ENCODE results near the gene NPAS3.

NPAS3 gene

GRCh38 chr14:33150666-33151428 is 212.2 kb downstream of the NPAS3 start:
- in situ Hi-C loops (cut with HindIII; ENCODE audit: low sequenced_read_pairs) = no loop called here

GRCh38 chr14:33163109-33163508 is 224.4 kb downstream of the NPAS3 start:
- in situ Hi-C loops (cut with HindIII; ENCODE audit: low sequenced_read_pairs) = no loop called here

- in situ Hi-C loops (cut with HindIII; ENCODE audit: low sequenced_read_pairs) = no loop called here
Observed at GRCh38 chr14:33163600-33163999, 224.9 kb downstream of the NPAS3 start.

GRCh38 chr14:33165144-33165925 is 226.7 kb downstream of the NPAS3 start:
- in situ Hi-C loops (cut with HindIII; ENCODE audit: low sequenced_read_pairs) = no loop called here

GRCh38 chr14:33165926-33166289 is 227.2 kb downstream of the NPAS3 start:
- in situ Hi-C loops (cut with HindIII; ENCODE audit: low sequenced_read_pairs) = no loop called here

- in situ Hi-C loops (cut with HindIII; ENCODE audit: low sequenced_read_pairs) = no loop called here
Observed at GRCh38 chr14:33175951-33176350, 237.3 kb downstream of the NPAS3 start.

- in situ Hi-C loops (cut with HindIII; ENCODE audit: low sequenced_read_pairs) = no loop called here
Observed at GRCh38 chr14:33184587-33184986, 245.9 kb downstream of the NPAS3 start.

- in situ Hi-C loops (cut with HindIII; ENCODE audit: low sequenced_read_pairs) = no loop called here
Observed at GRCh38 chr14:33186656-33187055, 248.0 kb downstream of the NPAS3 start.

- in situ Hi-C loops (cut with HindIII; ENCODE audit: low sequenced_read_pairs) = no loop called here
Observed at GRCh38 chr14:33188880-33189279, 250.2 kb downstream of the NPAS3 start.

GRCh38 chr14:33191855-33192254 is 253.2 kb downstream of the NPAS3 start:
- in situ Hi-C loops (cut with HindIII; ENCODE audit: low sequenced_read_pairs) = no loop called here

GRCh38 chr14:33194551-33194950 is 255.9 kb downstream of the NPAS3 start:
- in situ Hi-C loops (cut with HindIII; ENCODE audit: low sequenced_read_pairs) = no loop called here

- in situ Hi-C loops (cut with HindIII; ENCODE audit: low sequenced_read_pairs) = no loop called here
Observed at GRCh38 chr14:33198684-33199083, 260.0 kb downstream of the NPAS3 start.

- in situ Hi-C loops (cut with HindIII; ENCODE audit: low sequenced_read_pairs) = no loop called here
Observed at GRCh38 chr14:33201116-33201515, 262.4 kb downstream of the NPAS3 start.

- in situ Hi-C loops (cut with HindIII; ENCODE audit: low sequenced_read_pairs) = no loop called here
Observed at GRCh38 chr14:33206981-33207380, 268.3 kb downstream of the NPAS3 start.

- in situ Hi-C loops (cut with HindIII; ENCODE audit: low sequenced_read_pairs) = no loop called here
Observed at GRCh38 chr14:33207467-33208017, 268.9 kb downstream of the NPAS3 start.

- in situ Hi-C loops (cut with HindIII; ENCODE audit: low sequenced_read_pairs) = no loop called here
Observed at GRCh38 chr14:33210311-33210710, 271.6 kb downstream of the NPAS3 start.

GRCh38 chr14:33218026-33218425 is 279.3 kb downstream of the NPAS3 start:
- in situ Hi-C loops (cut with HindIII; ENCODE audit: low sequenced_read_pairs) = no loop called here

- in situ Hi-C loops (cut with HindIII; ENCODE audit: low sequenced_read_pairs) = no loop called here
Observed at GRCh38 chr14:33219957-33220356, 281.3 kb downstream of the NPAS3 start.

GRCh38 chr14:33229269-33229929 is 290.7 kb downstream of the NPAS3 start:
- in situ Hi-C loops (cut with HindIII; ENCODE audit: low sequenced_read_pairs) = no loop called here

- in situ Hi-C loops (cut with HindIII; ENCODE audit: low sequenced_read_pairs) = no loop called here
Observed at GRCh38 chr14:33230021-33230420, 291.3 kb downstream of the NPAS3 start.

- in situ Hi-C loops (cut with HindIII; ENCODE audit: low sequenced_read_pairs) = no loop called here
Observed at GRCh38 chr14:33232031-33232430, 293.4 kb downstream of the NPAS3 start.
